ENCODE results near the gene ELSPBP1. TPM values are rescaled to one million over a fixed set of nuclear protein-coding genes. Genes with fewer than 3 reads are reported as not detected.

Gene ELSPBP1
- total RNA-seq, 2 donors from 2014 or later: not detected

DNA sequence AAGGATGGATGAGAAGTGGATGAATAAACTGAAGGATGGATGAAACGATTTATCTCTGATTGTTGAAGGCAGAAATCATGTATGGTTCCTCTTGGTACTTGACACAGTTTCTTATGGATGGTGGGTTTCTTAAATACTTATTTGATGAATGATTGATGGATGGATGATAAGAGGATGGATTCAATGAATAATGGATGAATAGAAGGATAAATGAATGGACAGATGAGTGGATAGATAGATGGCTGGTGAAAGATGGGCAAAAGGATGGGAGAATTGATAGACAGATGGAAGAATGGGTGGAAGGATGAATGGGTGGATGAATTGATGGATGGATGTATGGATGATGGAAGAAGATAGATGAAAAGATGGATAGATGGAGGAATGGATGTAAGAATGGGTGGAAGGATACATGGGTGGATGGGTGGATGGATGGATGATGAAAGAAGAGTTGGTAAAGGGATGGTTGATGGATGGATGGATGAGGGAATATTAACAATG is 1.8 kb downstream of the ELSPBP1 start:
- Mint-ChIP-seq H3K4me1 (no peaks in the 10 kb centered on the region), H3K4me3 (no peak overlapping the region), H3K27ac (no peak overlapping the region), H3K27me3 (ENCODE audit: insufficient read depth) (peaks cover 19% of the 10 kb centered on the region), H3K36me3 (ENCODE audit: low read depth) (no peaks in the 10 kb centered on the region), H3K9me3 (peaks cover 12% of the 10 kb centered on the region)
- no peaks in the 10 kb centered on the region for H3K27me3 ChIP-seq (ENCODE audit: control insufficient read depth, insufficient read depth, low read length, poor library complexity, severe bottlenecking)
- no peak for DNase-seq
- no peak overlapping the region for H3K27ac ChIP-seq (ENCODE audit: low read depth, low read length)
- H3K36me3 ChIP-seq (ENCODE audit: control insufficient read depth, insufficient read depth, low read length): no peaks in the 10 kb centered on the region
- H3K4me3 ChIP-seq (ENCODE audit: low read length): no peak overlapping the region
- H3K9me3 ChIP-seq (ENCODE audit: control insufficient read depth, low read length): no peaks in the 10 kb centered on the region
- H3K4me1 ChIP-seq (ENCODE audit: control insufficient read depth, insufficient read depth, low read length): no peaks in the 10 kb centered on the region
- no peak overlapping the region for H3K9ac ChIP-seq (ENCODE audit: extremely low read depth, low read length, poor library complexity, severe bottlenecking)
- TF ChIP-seq, protein P1, sequence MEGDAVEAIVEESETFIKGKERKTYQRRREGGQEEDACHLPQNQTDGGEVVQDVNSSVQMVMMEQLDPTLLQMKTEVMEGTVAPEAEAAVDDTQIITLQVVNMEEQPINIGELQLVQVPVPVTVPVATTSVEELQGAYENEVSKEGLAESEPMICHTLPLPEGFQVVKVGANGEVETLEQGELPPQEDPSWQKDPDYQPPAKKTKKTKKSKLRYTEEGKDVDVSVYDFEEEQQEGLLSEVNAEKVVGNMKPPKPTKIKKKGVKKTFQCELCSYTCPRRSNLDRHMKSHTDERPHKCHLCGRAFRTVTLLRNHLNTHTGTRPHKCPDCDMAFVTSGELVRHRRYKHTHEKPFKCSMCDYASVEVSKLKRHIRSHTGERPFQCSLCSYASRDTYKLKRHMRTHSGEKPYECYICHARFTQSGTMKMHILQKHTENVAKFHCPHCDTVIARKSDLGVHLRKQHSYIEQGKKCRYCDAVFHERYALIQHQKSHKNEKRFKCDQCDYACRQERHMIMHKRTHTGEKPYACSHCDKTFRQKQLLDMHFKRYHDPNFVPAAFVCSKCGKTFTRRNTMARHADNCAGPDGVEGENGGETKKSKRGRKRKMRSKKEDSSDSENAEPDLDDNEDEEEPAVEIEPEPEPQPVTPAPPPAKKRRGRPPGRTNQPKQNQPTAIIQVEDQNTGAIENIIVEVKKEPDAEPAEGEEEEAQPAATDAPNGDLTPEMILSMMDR (conservative IDR thresholded peaks at IDR 0.05): no peak
- WGBS, 2 experiments (ENCODE audit: insufficient coverage in 1 of 2, insufficient read length in 1 of 2): 58 to 83% methylated on average over 1 of the region's 1 CpG

GRCh38 chr19:47998800-47999199 is 4.4 kb downstream of the ELSPBP1 start:
- peaks cover 7% of the 10 kb centered on the region for H3K9me3 ChIP-seq (ENCODE audit: control insufficient read depth, low read length)
- H3K4me1 ChIP-seq (ENCODE audit: control insufficient read depth, insufficient read depth, low read length): no peaks in the 10 kb centered on the region
- Mint-ChIP-seq H3K4me1 (no peaks in the 10 kb centered on the region), H3K36me3 (ENCODE audit: low read depth) (no peaks in the 10 kb centered on the region), H3K27me3 (ENCODE audit: insufficient read depth) (peaks cover 29% of the 10 kb centered on the region), H3K4me3 (no peak overlapping the region), H3K9me3 (peaks cover 12% of the 10 kb centered on the region), H3K27ac (no peak overlapping the region)
- no peak overlapping the region for H3K27ac ChIP-seq (ENCODE audit: low read depth, low read length)
- no peaks in the 10 kb centered on the region for H3K27me3 ChIP-seq (ENCODE audit: control insufficient read depth, insufficient read depth, low read length, poor library complexity, severe bottlenecking)
- TF ChIP-seq, protein P1 (conservative IDR thresholded peaks at IDR 0.05): no peak
- H3K4me3 ChIP-seq (ENCODE audit: low read length): no peak overlapping the region
- no peak for DNase-seq
- no peaks in the 10 kb centered on the region for H3K36me3 ChIP-seq (ENCODE audit: control insufficient read depth, insufficient read depth, low read length)
- H3K9ac ChIP-seq (ENCODE audit: extremely low read depth, low read length, poor library complexity, severe bottlenecking): no peak overlapping the region
- WGBS, 2 experiments (ENCODE audit: insufficient coverage in 1 of 2, insufficient read length in 1 of 2): 88 to 95% methylated on average over 5 to 6 of the region's 6 CpGs

- Mint-ChIP-seq H3K27me3 (ENCODE audit: insufficient read depth) (peaks cover 39% of the 10 kb centered on the region), H3K4me3 (no peak overlapping the region), H3K27ac (no peak overlapping the region), H3K9me3 (peaks cover 12% of the 10 kb centered on the region), H3K36me3 (ENCODE audit: low read depth) (no peaks in the 10 kb centered on the region), H3K4me1 (no peaks in the 10 kb centered on the region)
- H3K36me3 ChIP-seq (ENCODE audit: control insufficient read depth, insufficient read depth, low read length): no peaks in the 10 kb centered on the region
- H3K9me3 ChIP-seq (ENCODE audit: control insufficient read depth, low read length): peaks cover 7% of the 10 kb centered on the region
- no peak overlapping the region for H3K4me3 ChIP-seq (ENCODE audit: low read length)
- no peaks in the 10 kb centered on the region for H3K4me1 ChIP-seq (ENCODE audit: control insufficient read depth, insufficient read depth, low read length)
- no peaks in the 10 kb centered on the region for H3K27me3 ChIP-seq (ENCODE audit: control insufficient read depth, insufficient read depth, low read length, poor library complexity, severe bottlenecking)
- no peak overlapping the region for H3K9ac ChIP-seq (ENCODE audit: extremely low read depth, low read length, poor library complexity, severe bottlenecking)
- no peak overlapping the region for H3K27ac ChIP-seq (ENCODE audit: low read depth, low read length)
- 87 to 91% methylated on average over 5 to 6 of the region's 6 CpGs for WGBS, 2 experiments (ENCODE audit: insufficient coverage in 1 of 2, insufficient read length in 1 of 2)
- DNase-seq: no peak
- TF ChIP-seq, protein P1 (conservative IDR thresholded peaks at IDR 0.05): no peak
Measured at GRCh38 chr19:48000846-48001245, 6.4 kb downstream of the ELSPBP1 start.

All from endodermal cell (in vitro differentiated cells).